GM12878 (cell line): Measurements from ENCODE around the gene ATP2A3. TPM values are rescaled to one million over a fixed set of nuclear protein-coding genes. Genes with fewer than 3 reads are reported as not detected.

Experiments used
- ATAC-seq: fragments of 200-7000 bp; cut with Tn5 transposase; 3 replicates; pipeline ENCODE4 v1.9.1; 2020; ENCODE audit warnings: mild to moderate bottlenecking, moderate library complexity
- BruUV-seq: library from RNA; stranded (reverse); fragments of 400-500 nt; replicated peaks from 2 replicates; lab custom pipeline; 2021; lab: Mats Ljungman, UMichigan
- CTCF ChIA-PET: fragments of 300-600 bp; sonication (Branson Sonifier 250); formaldehyde crosslinking; extraction: SDS; loops from one replicate; lab custom pipeline; 2021; ENCODE audit warnings: inconsistent platforms; lab: Yijun Ruan, JAX
- POLR2A ChIA-PET: fragments of 350-600 bp; formaldehyde crosslinking; extraction: SDS; loops from one replicate; lab custom pipeline; 2021; ENCODE audit warnings: inconsistent platforms; lab: Charles Lee
- RAD21 ChIA-PET: fragments of 300-600 bp; sonication (Branson Sonifier 250); formaldehyde crosslinking; loops from one replicate; lab custom pipeline; 2023; ENCODE audit warnings: antibody characterized with exemption; ENCODE audit not compliant: unreplicated experiment; lab: Charles Lee
- SMC1A ChIA-PET: fragments of 300-600 bp; sonication (Branson Sonifier 250); formaldehyde crosslinking; loops from one replicate; lab custom pipeline; 2023; ENCODE audit not compliant: unreplicated experiment, uncharacterized antibody; lab: Charles Lee
- DNase-seq: peaks from one replicate; pipeline ENCODE4 v3.0.0-alpha.2; 2011; ENCODE audit warnings: low read depth, low spot score
- FAIRE-seq: peaks from 3 replicates; lab custom pipeline; 2011; peaks lifted over from hg19 to GRCh38; lab: Jason Lieb, UNC
- H2AFZ ChIP-seq: 2 replicates; pipeline ENCODE4 v1.6.0; 2011; ENCODE audit warnings: low read depth, low read length, control low read depth; ENCODE audit not compliant: control insufficient read depth
- H3K27ac ChIP-seq: 2 replicates; pipeline ENCODE4 v1.5.1; 2011; ENCODE audit warnings: control low read depth; ENCODE audit not compliant: control insufficient read depth, insufficient read depth
- H3K27me3 ChIP-seq, 2 experiments: replicated peaks in 1 of 2; 2 replicates each; pipeline versions ENCODE4 v1.6.0 to v1.6.1; 2011; ENCODE audit warnings: low read length in 1 of 2; ENCODE audit not compliant: control insufficient read depth in 2 of 2, insufficient read depth in 2 of 2
- H3K36me3 ChIP-seq, 2 experiments: 2 replicates each; pipeline ENCODE4 v1.5.1; 2011; ENCODE audit warnings: low read length in 1 of 2; ENCODE audit not compliant: control insufficient read depth in 2 of 2, insufficient read depth in 2 of 2
- H3K4me1 ChIP-seq: 2 replicates; pipeline ENCODE4 v1.6.1; 2011; ENCODE audit warnings: mild to moderate bottlenecking, low read length, moderate library complexity, mixed read lengths; ENCODE audit not compliant: control insufficient read depth, insufficient read depth
- H3K4me2 ChIP-seq: 2 replicates; pipeline ENCODE4 v1.6.0; 2011; ENCODE audit warnings: control low read depth; ENCODE audit not compliant: control insufficient read depth, insufficient read depth
- H3K4me3 ChIP-seq: fragments of 200-600 bp; sonication (generic); 2 replicates; pipeline ENCODE4 v1.5.1; 2016
- H3K79me2 ChIP-seq: 2 replicates; pipeline ENCODE4 v1.6.0; 2011; ENCODE audit warnings: low read length; ENCODE audit not compliant: control insufficient read depth, insufficient read depth
- H3K9ac ChIP-seq: 2 replicates; pipeline ENCODE4 v1.8.0; 2011; ENCODE audit warnings: low read length, control low read depth, mixed read lengths; ENCODE audit not compliant: control insufficient read depth, insufficient read depth
- H3K9me3 ChIP-seq: replicated peaks from 3 replicates; pipeline ENCODE4 v1.5.1; 2011; ENCODE audit warnings: mild to moderate bottlenecking, low read length; ENCODE audit not compliant: control insufficient read depth, insufficient read depth
- H4K20me1 ChIP-seq: 2 replicates; pipeline ENCODE4 v1.6.0; 2011; ENCODE audit not compliant: control insufficient read depth, insufficient read depth
- BACH1 ChIP-seq: fragments of 450-650 bp; IDR thresholded peaks from 2 replicates; pipeline ENCODE4 v1.6.1; 2017; ENCODE audit warnings: mild to moderate bottlenecking, borderline replicate concordance
- CHD1 ChIP-seq: IDR thresholded peaks from 2 replicates; pipeline ENCODE4 v1.6.1; 2012; ENCODE audit warnings: low read depth, low read length, improper control_type of control experiment
- CHD4 ChIP-seq: fragments of 200-600 bp; sonication (generic); IDR thresholded peaks from 2 replicates; pipeline ENCODE4 v1.6.1; 2016; ENCODE audit warnings: mild to moderate bottlenecking
- E2F8 ChIP-seq: fragments of 450-650 bp; IDR thresholded peaks from 2 replicates; pipeline ENCODE4 v1.6.1; 2018; ENCODE audit warnings: mild to moderate bottlenecking, low read depth, moderate library complexity; ENCODE audit not compliant: partially characterized antibody
- HCFC1 ChIP-seq: fragments of 150-350 bp; IDR thresholded peaks from 2 replicates; pipeline ENCODE4 v1.6.1; 2014; ENCODE audit warnings: low read length
- HDGF ChIP-seq: fragments of 450-650 bp; IDR thresholded peaks from 2 replicates; pipeline ENCODE4 v1.6.1; 2016; ENCODE audit warnings: antibody characterized with exemption
- IRF3 ChIP-seq: fragments of 450-650 bp; IDR thresholded peaks from 2 replicates; pipeline ENCODE4 v1.6.1; 2014; ENCODE audit warnings: mild to moderate bottlenecking
- MAX ChIP-seq: IDR thresholded peaks from 2 replicates; pipeline ENCODE4 v1.6.1; 2012; ENCODE audit warnings: low read depth, low read length, improper control_type of control experiment
- MEF2B ChIP-seq: fragments of 450-650 bp; IDR thresholded peaks from 2 replicates; pipeline ENCODE4 v1.6.1; 2018; ENCODE audit warnings: mild to moderate bottlenecking, moderate library complexity; ENCODE audit not compliant: partially characterized antibody, poor library complexity, severe bottlenecking
- NBN ChIP-seq: fragments of 450-650 bp; IDR thresholded peaks from 2 replicates; pipeline ENCODE4 v1.6.1; 2016
- NR2F1 ChIP-seq: fragments of 450-650 bp; conservative IDR thresholded peaks from 2 replicates; pipeline ENCODE4 v1.6.1; 2017; ENCODE audit warnings: mild to moderate bottlenecking
- PML ChIP-seq: IDR thresholded peaks from 2 replicates; pipeline ENCODE4 v1.6.1; 2012; ENCODE audit warnings: low read length, inconsistent platforms
- RCOR1 ChIP-seq: conservative IDR thresholded peaks from 2 replicates; pipeline ENCODE4 v1.6.1; 2012; ENCODE audit warnings: low read depth, low read length, improper control_type of control experiment
- RELA ChIP-seq: fragments of 450-650 bp; IDR thresholded peaks from 2 replicates; pipeline ENCODE4 v1.8.0; 2014; ENCODE audit warnings: borderline replicate concordance; ENCODE audit not compliant: partially characterized antibody
- SIX5 ChIP-seq: IDR thresholded peaks from 2 replicates; pipeline ENCODE4 v1.6.1; 2011; ENCODE audit warnings: mild to moderate bottlenecking, low read depth, low read length, moderate library complexity; ENCODE audit not compliant: severe bottlenecking
- TARDBP ChIP-seq: IDR thresholded peaks from 2 replicates; pipeline ENCODE4 v1.6.1; 2016; ENCODE audit warnings: borderline replicate concordance
- TBL1XR1 ChIP-seq: IDR thresholded peaks from 2 replicates; pipeline ENCODE4 v1.6.1; 2012; ENCODE audit warnings: low read depth, low read length, improper control_type of control experiment
- USF2 ChIP-seq: IDR thresholded peaks from 2 replicates; pipeline ENCODE4 v1.6.1; 2011; ENCODE audit warnings: low read depth, low read length, improper control_type of control experiment, borderline replicate concordance
- ZBTB11 ChIP-seq: fragments of 450-650 bp; formaldehyde crosslinking; IDR thresholded peaks from 2 replicates; pipeline ENCODE4 v1.5.0; 2022; ENCODE audit warnings: mild to moderate bottlenecking, missing genetic modification characterization
- WGBS: methylation state at CpG from one replicate; pipeline ENCODE4 v1.1.6; 2016; ENCODE audit warnings: low lambda C conversion rate; ENCODE audit not compliant: insufficient replicate concordance, insufficient coverage; ENCODE audit errors: missing lambda C conversion rate; 5-methylcytosine and 5-hydroxymethylcytosine counted together
- in situ Hi-C: fragments of 300-500 bp; cut with MboI; formaldehyde crosslinking; loops from 9 replicates; pipeline ENCODE4 v1.14.3; 2018; ENCODE audit warnings: mixed read lengths
- intact Hi-C: fragments of 100-400 bp; cut with micrococcal nuclease; formaldehyde crosslinking; loops from one replicate; pipeline ENCODE4 v1.14.2; 2022; ENCODE audit not compliant: unreplicated experiment
- polyA plus RNA-seq, 11 experiments: library from polyadenylated mRNA; depleted of rRNA in 4 of 11; unstranded in 6 of 11; stranded (reverse) in 5 of 11; fragments of >200 nt; fragmentation: Nextera tagmentation in 4 of 11; fragmentation: Illumina TruSeq in 1 of 11; extraction: Ambion mirVana in 4 of 11; extraction: Trizol in 1 of 11; gene quantifications; 1 replicate in 1 of 11; 2 replicates in 10 of 11; pipeline versions ENCODE4 v1.2.1 to v1.2.3, GENCODE V29; 2011 to 2016; ENCODE audit warnings: inconsistent platforms in 2 of 11, missing spikeins in 2 of 11, low read depth in 1 of 11
- total RNA-seq, 4 experiments: library from RNA; depleted of rRNA in 3 of 4; stranded (reverse); fragments of >200 nt in 3 of 4; fragmentation: Illumina TruSeq in 1 of 4; extraction: Trizol in 1 of 4; gene quantifications; 2 replicates each; pipeline versions ENCODE4 v1.2.1 to v1.2.3, GENCODE V29; 2013 to 2021

The ATP2A3 gene
- total and polyA plus RNA-seq, 10 of the 15 experiments (the other 5 are each of a cell fraction or from before 2014, with no cell fraction given), result 1.0 to 99.2 (median 37.9) TPM

- Histone ChIP-seq H3K36me3 (no peaks in the 10 kb centered on the region), H3K9me3 (no peaks in the 10 kb centered on the region), H3K4me2 (no peak overlapping the region)
- TF ChIP-seq MEF2B, result no peak
- no peak for TF ChIP-seq CHD1
- TF ChIP-seq BACH1, result no peak
- no peak for TF ChIP-seq SIX5
- TF ChIP-seq ZBTB11 (CRISPR knock-in tag), result no peak
- no peak for TF ChIP-seq HCFC1
- no peak for TF ChIP-seq CHD4
- TF ChIP-seq NR2F1, result no peak
- TF ChIP-seq PML, result no peak
- no peak for TF ChIP-seq TBL1XR1
- no peak for TF ChIP-seq NBN
- no peak for TF ChIP-seq RCOR1
- TF ChIP-seq HDGF, result no peak
- no peak for TF ChIP-seq MAX
- no peak for TF ChIP-seq USF2
- no peak for TF ChIP-seq RELA
- no peak for TF ChIP-seq E2F8
- TF ChIP-seq TARDBP, result no peak
- no peak for TF ChIP-seq IRF3
- TF ChIP-seq, all 136 proteins: peak for 0
- Histone ChIP-seq H3K9ac (no peak overlapping the region), H3K4me1 (peaks cover 5% of the 10 kb centered on the region), H3K79me2 (no peaks in the 10 kb centered on the region), H2AFZ (no peak overlapping the region), H3K27ac (no peak overlapping the region), H4K20me1 (no peaks in the 10 kb centered on the region), H3K4me3 (no peak overlapping the region), H3K27me3 (no peaks in the 10 kb centered on the region; a peak in 1 of 4 replicates)
- in situ Hi-C loops (no loop called here), intact Hi-C loops (no loop called here)
- POLR2A ChIA-PET, result no interaction called here
- RAD21 ChIA-PET, result no interaction called here
- CTCF ChIA-PET, result interaction anchor here (1.3 kb wide), 1 partner anchor 163 kb away, joined by 4 read pairs; no protein-coding TSS in a partner anchor
- no peak for FAIRE-seq
- ATAC-seq, result no peak
- BruUV-seq, result no TSS peak
- SMC1A ChIA-PET, result no interaction called here
- 33% methylated on average over 6 of the region's 6 CpGs for WGBS
- no peak for DNase-seq
These were observed 63.6 kb downstream of the ATP2A3 start for GRCh38 chr17:3900646-3901045.
